ENCODE results near the gene ZNF844. TPM values are rescaled to one million over a fixed set of nuclear protein-coding genes. Genes with fewer than 3 reads are reported as not detected.
"Not testable (repeated sequence)": the region's sequence is repeated elsewhere in the genome, so short reads cannot be mapped to it uniquely, and the experiment has no call there.

ZNF844 gene
- polyA plus RNA-seq, 3 donors = 25.1 to 32.8 (median 26.5) TPM

GRCh38 chr19:12085074-12085818 lies 20.7 kb downstream of the ZNF844 start:
- no peak for DNase-seq

- peak; percentile 45 for DNase-seq
These were observed 26.3 kb downstream of the ZNF844 start for GRCh38 chr19:12090807-12091206.

DNA sequence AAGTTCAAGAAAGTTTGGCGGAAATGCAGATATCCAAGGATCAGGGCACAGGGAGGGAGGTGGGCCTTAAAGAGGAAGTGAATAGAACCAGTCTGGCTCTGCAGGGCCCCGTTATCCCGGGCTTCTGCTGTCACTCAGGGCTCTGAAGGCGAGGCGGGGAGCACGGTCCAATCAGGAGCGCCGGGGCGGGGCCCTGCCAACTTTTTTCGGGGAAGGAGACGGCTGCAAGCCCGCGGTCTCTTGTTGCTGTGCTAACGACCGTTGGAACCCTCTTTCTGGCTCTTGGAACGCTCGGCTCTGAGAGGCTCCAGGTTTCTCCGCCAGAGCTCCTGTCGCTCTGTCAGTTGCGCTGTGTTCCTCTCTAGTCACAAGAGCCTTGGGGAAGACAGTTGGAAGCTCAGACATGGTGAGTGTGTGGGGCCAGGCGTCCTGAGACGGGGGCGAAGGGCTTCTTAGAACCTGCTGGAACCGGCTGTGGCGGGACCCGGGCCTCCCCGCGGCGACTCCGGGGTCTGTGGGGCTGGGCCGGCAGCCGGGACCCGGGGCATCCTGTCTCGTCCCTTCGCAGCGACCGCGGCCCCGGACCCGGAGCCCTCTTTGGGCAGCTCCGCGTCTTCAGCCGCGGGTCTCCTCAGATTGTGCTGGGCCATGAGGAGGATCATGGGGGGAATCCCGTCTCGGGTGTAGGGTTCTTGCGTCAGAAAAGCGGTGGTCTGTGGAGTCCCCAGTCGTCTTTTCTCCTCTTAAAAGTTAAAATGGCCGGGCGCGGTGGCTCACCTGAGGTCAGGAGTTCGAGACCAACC lies 27.7 kb downstream of the ZNF844 start:
- peak; percentile 91 for DNase-seq

GRCh38 chr19:12092956-12093355 lies 28.4 kb downstream of the ZNF844 start:
- no peak for DNase-seq

- no peak for DNase-seq
These were observed 29.2 kb downstream of the ZNF844 start for GRCh38 chr19:12093777-12094176.

DNA sequence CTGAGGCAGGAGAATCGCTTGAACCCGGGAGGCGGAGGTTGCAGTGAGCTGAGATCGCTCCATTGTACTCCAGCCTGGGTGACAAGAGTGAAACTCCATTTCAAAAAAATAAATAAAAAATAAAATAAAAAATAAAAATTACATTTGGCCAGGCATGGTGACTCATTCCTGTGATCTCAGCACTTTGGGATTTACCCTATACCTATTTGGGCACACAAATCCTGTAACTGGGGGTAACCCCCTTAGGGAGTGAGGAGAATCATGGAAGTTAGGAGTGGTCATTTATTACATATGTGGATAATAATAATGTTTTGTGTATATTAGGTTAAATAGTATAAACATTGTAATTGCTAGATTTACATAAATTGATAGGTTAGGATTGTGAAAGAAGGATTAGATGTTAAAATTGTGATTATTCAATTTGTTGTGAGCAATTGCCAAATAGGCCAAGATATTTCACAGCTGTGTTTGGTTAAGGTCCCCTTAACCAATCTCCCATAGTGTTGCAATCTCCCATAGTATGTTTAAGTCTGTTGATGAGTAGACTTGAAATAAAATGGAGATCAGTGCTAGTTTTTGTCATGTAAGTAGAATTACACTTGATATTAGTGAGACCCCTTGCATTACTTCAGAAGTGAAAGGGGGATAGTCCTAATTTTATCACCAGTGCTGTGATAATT lies 30.7 kb downstream of the ZNF844 start:
- no peak for DNase-seq

GRCh38 chr19:12098040-12098439 lies 33.5 kb downstream of the ZNF844 start:
- no peak for DNase-seq

GRCh38 chr19:12103909-12104308 lies 39.4 kb downstream of the ZNF844 start:
- not testable (repeated sequence) for DNase-seq

DNA sequence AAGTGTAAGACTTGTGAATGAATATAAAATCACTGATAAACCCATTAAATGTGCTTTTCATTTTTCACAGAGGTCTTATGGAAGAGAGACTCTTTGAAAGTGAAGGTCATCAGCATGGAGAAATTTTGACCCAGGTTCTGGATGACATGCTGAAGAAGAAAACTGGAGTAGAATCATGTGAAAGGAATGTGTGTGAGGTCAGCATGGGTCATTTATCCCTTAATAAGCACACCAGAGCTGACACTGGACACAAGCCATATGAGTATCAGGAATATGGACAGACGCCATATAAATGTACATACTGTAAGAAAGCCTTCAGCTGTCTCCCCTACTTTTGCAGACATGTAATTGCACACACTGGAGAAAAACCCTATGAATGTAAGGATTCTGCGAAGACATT lies 46.6 kb downstream of the ZNF844 start:
- no peak for DNase-seq

GRCh38 chr19:12111943-12112637 lies 47.6 kb downstream of the ZNF844 start:
- no peak for DNase-seq

GRCh38 chr19:12112701-12113100 lies 48.2 kb downstream of the ZNF844 start:
- DNase-seq = no peak

- no peak for DNase-seq
These were observed 48.6 kb downstream of the ZNF844 start for GRCh38 chr19:12113121-12113520.

GRCh38 chr19:12117201-12117970 lies 52.9 kb downstream of the ZNF844 start:
- no peak for DNase-seq

GRCh38 chr19:12126707-12127106 lies 62.2 kb downstream of the ZNF844 start:
- DNase-seq = no peak

Other genes with a start within 250 kb of the ZNF844 start
- 10 to 100 TPM; 16.9 to 29.9 (median 25.6) TPM for gene ZNF439, start 216.0 kb upstream of the ZNF844 start, polyA plus RNA-seq (ENCODE audit: insufficient read length in 3 of 3)
- 10 to 100 TPM; 14.0 to 29.8 (median 24.9) TPM for gene ZNF69, start 176.9 kb upstream of the ZNF844 start, polyA plus RNA-seq (ENCODE audit: insufficient read length in 3 of 3)
- gene ZNF700, start 139.6 kb upstream of the ZNF844 start, polyA plus RNA-seq (ENCODE audit: insufficient read length in 3 of 3) = 10 to 100 TPM; 13.1 to 26.0 (median 21.1) TPM
- 10 to 100 TPM in 2 of 3 donors, 1 to 10 TPM in 1; 6.4 to 11.2 (median 10.8) TPM for gene ZNF763, start 99.7 kb upstream of the ZNF844 start, polyA plus RNA-seq (ENCODE audit: insufficient read length in 3 of 3)
- 10 to 100 TPM; 14.2 to 24.8 (median 17.7) TPM for gene ZNF433, start 29.1 kb upstream of the ZNF844 start, polyA plus RNA-seq (ENCODE audit: insufficient read length in 3 of 3)
- gene ZNF878, start 11.8 kb upstream of the ZNF844 start, polyA plus RNA-seq (ENCODE audit: insufficient read length in 3 of 3) = 1 to 10 TPM; 1.1 to 3.1 (median 2.4) TPM
- 10 to 100 TPM in 1 of 3 donors, 1 to 10 TPM in 2; 6.1 to 10.7 (median 7.8) TPM for gene ZNF20, start 75.6 kb downstream of the ZNF844 start, polyA plus RNA-seq (ENCODE audit: insufficient read length in 3 of 3)
- gene ZNF625, start 92.0 kb downstream of the ZNF844 start, polyA plus RNA-seq (ENCODE audit: insufficient read length in 3 of 3) = 10 to 100 TPM; 13.3 to 18.6 (median 14.4) TPM
- gene ZNF136, start 98.4 kb downstream of the ZNF844 start, polyA plus RNA-seq (ENCODE audit: insufficient read length in 3 of 3) = 10 to 100 TPM; 13.5 to 19.5 (median 17.1) TPM
- 10 to 100 TPM; 43.6 to 70.9 (median 54.3) TPM for gene ZNF44, start 230.2 kb downstream of the ZNF844 start, polyA plus RNA-seq (ENCODE audit: insufficient read length in 3 of 3)

Measured in renal pelvis (tissue), 4 donors.